HL-60/S4 (cell line): ENCODE measurements around the gene RAB4A.

Experiments used
- in situ Hi-C: fragments of 300-500 bp; cut with MboI; formaldehyde crosslinking; loops from 2 replicates; pipeline ENCODE4 v1.14.3; 2022; ENCODE audit warnings: low sequenced_read_pairs

The RAB4A gene

DNA sequence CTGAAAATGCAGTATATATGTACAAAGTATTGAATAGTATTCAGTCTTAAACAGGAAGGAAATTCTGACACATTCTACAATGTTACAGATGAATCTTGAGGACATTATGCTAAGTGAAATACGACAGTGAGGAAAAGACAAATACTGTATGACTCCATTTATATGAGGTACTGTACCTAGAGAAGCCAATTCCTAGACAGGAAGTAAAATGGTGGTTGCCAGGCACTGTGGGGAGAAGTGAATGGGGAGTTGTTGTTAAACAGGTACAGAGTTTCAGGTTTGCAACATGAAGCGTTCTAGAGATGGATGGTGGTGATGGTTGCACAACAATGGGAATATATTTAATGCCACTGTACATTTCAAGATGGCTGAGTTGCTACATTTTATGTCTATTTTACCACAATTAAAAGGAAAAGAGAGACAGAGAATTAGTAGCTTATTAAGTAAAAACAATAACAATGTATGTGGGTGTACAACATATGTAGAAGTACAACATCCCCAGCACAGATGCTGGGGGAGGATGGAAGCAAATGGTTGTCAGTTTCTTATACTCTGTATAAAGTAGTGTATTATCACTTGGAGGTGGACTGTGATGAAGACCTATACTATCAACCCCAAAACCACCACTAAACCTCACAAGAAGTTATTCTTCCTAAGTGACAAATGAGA, 3.9 kb upstream of the RAB4A start:
- in situ Hi-C loops: loop anchor here (10.0 to 25.0 kb wide), 2 partner anchors 198 to 1045 kb away; no protein-coding TSS in a partner anchor

DNA sequence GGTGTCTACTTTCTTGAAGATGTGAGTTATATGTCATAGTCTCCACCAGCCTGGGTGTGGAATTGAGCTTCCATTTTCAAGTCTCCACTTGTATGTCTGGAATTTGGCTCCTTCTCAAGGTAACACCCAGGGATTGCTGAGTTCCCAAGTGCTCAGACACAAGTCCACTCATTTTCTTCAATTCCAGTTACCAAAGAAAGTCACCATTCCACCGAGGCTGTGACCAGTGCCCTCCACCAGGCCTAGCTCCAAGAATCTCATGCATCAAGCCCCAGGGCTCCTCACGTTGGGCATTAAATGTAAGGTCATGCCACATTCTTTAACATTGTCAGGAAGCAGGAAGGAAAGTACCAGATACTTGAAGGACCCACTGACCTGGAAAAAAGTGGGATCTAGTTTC, 2.4 kb upstream of the RAB4A start:
- in situ Hi-C loops: loop anchor here (10.0 to 25.0 kb wide), 2 partner anchors 196 to 1044 kb away; no protein-coding TSS in a partner anchor

- in situ Hi-C loops: loop anchor here (25.0 kb wide), 1 partner anchor 1041 kb away; no protein-coding TSS in a partner anchor
Observed at GRCh38 chr1:229271448-229272159, 693 bp downstream of the RAB4A start.

DNA sequence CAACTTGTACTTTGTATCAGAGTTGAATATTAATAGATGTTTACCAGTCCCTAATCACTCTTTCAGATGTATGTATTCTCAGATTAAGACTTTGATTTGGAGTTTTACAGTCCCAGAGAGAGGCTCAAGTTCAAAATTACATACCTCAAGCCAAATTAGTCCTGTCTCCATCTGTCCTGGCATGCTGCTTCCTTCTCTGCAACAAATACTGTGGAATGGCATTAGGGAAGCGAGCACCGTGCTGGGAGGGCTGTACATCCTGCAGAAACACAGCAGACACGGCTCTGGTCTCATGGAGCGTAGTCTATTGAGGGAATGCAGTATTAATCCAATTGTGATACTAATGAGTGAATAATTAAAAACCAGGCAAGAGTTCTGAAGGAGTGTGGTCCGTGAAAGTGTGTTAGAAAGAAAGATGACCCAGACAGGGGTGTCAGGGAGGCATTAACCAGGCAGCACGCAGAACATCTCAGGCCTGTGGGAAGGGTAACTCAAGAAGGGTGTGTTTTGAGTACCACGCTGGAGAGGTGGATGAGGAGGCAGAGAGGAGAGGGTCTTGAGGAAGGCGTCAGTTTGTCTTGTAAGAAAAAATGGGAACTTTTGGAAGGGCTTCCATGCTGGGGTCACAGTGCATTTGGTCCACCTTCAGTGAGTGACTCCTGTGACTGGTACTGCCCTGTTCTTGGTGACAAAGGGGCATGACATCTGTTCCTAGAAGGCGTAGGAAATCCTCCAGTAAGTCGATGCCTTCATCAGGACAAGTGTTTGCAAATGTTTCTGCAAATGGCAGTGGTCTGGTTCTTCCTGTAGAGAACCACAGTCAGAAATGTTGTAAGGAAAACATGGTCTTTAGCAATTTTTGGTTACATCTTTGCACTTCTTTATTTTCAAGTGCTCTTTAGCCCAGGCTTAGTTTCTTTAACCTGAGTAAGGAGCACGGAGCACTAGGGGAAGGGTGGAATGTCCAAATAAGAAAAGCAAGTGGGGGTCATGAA, 1.6 kb downstream of the RAB4A start:
- in situ Hi-C loops: loop anchor here (25.0 kb wide), 1 partner anchor 1040 kb away; no protein-coding TSS in a partner anchor

- in situ Hi-C loops: loop anchor here (25.0 kb wide), 1 partner anchor 1039 kb away; no protein-coding TSS in a partner anchor
Observed at GRCh38 chr1:229273507-229274232, 2.8 kb downstream of the RAB4A start.

DNA sequence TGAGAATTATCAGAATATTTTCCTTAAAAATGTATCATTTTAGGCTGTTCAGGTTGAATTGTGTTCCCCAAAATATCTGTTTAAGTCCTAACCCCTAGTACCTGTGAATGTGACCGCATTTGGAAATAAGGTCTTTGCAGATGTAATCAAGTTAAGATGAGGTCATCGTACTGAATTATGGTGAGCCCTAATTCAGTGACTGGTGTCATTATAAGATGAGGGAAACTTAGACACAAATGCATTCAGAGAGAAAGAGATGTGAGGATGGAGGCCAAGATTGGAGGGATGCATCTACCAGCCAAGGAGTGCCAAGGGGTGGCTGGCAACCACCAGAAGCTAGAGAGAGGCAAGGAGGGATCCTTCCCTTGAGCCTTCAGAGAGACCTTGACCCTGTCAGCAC, 4.1 kb downstream of the RAB4A start:
- in situ Hi-C loops: no loop called here

DNA sequence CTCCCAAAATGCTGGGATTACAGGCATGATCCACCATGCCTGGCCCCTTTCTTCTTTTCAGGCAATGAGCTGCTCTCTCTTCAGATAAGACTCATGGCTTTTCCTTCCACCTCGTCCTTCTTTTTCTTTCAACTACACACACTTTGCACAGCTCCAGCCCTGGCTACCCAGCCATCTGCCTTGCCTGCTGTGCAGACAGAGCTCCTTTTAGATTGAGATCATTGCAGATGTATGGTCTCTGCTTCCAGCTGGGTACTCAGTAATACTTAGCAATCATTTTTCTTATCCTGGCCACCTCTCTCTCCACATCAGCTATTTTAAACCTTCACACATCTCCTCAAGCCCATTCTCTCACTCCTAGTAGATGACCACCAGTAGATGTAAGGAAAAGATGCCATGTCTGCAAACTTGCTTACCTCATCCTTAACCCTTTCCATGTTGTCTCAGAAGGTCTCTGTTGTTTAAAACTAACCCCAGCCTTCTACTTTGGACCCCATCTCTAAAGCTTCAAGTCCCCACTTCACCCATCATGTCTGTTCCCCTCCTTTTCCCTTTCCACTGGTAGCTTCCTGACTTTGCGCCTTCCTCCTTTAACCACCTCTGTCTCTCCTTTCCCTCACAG, 7.3 kb downstream of the RAB4A start:
- in situ Hi-C loops: no loop called here

DNA sequence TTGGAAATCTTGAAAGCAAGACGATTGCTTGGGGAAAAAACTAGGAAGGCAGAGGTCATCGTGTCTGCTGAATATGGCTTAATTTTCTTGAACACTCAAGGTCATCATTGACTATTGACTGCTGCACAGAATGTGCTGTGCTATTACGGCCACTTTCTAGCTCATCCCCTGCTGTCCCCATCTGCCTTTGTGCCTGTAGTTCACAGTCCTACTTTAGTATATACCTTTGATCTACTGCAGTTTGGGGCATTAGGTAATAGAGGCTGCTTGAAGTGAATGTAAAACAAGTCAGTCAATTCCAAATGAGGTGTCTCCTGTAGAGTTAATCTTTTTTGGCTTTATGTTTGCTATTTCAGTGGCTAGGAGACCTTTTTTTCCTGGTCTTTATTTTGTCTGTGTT, 8.3 kb downstream of the RAB4A start:
- in situ Hi-C loops: no loop called here

GRCh38 chr1:229280037-229280828, 9.3 kb downstream of the RAB4A start:
- in situ Hi-C loops: no loop called here

- in situ Hi-C loops: no loop called here
Observed at GRCh38 chr1:229280921-229281320, 10.0 kb downstream of the RAB4A start.

DNA sequence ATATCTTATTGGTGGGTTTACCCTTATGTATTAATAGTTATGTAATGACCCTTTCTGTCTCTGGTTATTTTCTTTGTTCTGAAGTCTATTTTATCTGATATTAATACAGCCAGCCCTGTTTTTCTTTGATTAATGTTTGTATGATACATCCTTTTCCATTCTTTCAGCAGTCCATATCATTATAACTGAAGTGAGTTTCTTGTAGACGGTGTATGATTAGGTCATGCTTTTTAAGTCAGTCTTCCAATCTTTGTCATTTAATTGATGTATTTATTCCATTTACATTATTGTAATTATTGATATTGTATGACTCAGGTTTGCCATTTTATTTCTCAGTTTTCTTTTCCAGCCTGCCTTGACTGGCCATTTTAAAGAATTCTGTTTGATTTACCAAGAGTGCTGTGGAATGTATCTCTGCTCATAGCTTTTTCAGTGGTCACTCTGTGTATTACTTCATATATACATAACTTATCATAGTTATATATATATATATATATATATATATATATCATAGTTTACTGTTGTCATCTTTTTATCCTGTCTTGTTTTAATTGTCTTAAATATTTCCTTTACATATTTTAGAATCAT, 10.5 kb downstream of the RAB4A start:
- in situ Hi-C loops: no loop called here

DNA sequence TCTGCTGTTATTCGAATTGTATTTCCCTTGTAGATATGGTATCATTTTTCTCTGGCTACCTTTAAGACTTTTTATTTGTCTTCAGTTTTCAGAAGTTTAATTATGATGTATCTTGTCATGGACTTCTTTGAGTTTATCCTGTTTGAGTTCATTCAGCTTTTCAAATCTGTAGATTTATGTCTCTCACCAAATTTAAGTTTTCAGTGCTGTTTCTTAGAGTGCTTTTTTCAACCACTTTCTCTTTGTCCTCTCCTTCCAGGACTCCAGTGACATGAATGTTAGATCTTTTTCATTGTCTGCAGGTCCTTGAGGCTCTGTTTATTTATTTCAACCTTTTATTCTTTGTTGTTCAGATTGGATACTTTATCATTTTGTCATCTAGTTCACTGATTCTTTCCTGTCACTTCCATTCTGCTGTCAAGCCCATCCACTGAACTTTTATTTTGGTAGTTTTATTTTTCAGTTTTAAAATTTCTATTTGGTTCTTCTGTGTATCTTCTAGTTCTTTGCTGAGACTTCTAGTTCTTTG, 11.4 kb downstream of the RAB4A start:
- in situ Hi-C loops: no loop called here

- in situ Hi-C loops: no loop called here
Observed at GRCh38 chr1:229283183-229283611, 12.3 kb downstream of the RAB4A start.

- in situ Hi-C loops: no loop called here
Observed at GRCh38 chr1:229284887-229285286, 14.0 kb downstream of the RAB4A start.

- in situ Hi-C loops: no loop called here
Observed at GRCh38 chr1:229285440-229285839, 14.5 kb downstream of the RAB4A start.

DNA sequence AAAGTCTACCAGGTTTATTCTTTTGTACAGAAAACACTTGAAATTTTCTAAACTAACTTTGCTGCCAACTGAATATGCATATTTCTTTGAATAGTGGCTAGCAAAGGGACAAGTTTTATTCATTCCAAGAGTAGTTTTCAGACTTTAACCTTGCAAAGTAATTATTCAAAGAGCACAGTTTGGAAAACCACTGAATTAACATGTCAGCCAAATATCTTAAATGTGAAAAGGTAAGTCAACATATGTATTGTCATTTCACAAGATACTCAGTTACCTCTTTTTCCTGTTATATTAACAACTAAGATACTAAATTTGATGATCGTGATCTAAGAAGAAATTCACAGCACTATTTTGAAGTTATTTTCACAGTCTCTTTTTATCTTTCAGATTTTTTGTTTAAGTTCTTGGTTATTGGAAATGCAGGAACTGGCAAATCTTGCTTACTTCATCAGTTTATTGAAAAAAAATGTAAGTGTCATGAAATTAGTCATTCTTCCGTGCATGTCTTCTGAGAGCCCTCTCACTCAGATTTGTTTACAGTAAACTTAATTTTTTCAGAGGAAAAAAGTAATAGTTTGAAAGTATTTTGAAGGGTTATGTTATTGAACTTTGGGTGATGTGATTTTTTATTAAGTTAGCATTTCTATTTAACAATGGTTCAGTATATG, 15.3 kb downstream of the RAB4A start:
- in situ Hi-C loops: no loop called here

GRCh38 chr1:229287267-229287666, 16.4 kb downstream of the RAB4A start:
- in situ Hi-C loops: no loop called here

DNA sequence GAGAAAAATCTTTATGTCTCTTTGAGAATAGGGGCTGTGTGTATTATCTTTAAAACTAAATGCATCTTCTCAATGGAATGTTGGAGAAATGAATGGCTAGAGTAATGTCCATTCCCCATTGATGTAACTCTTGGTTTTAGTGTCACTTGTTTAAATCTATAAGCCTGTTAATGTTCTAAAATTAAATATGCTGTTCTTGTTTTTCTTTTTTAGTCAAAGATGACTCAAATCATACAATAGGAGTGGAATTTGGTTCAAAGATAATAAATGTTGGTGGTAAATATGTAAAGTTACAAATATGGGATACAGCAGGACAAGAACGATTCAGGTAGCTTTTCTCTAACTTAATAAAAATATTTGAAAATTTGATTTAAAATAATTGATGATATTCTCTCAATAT, 17.6 kb downstream of the RAB4A start:
- in situ Hi-C loops: no loop called here
